C4-2B (cell line): Measurements from ENCODE around the gene QSOX2.

Experiments
- ZFX ChIP-seq: fragments of 450-650 bp; IDR thresholded peaks from 2 replicates; pipeline ENCODE4 v1.6.1; 2017
- TF ChIP-seq, protein P1 (sequence below): fragments of 450-650 bp; conservative IDR thresholded peaks from 2 replicates; pipeline ENCODE4 v1.5.1; 2017; ENCODE audit warnings: mild to moderate bottlenecking

DNA sequence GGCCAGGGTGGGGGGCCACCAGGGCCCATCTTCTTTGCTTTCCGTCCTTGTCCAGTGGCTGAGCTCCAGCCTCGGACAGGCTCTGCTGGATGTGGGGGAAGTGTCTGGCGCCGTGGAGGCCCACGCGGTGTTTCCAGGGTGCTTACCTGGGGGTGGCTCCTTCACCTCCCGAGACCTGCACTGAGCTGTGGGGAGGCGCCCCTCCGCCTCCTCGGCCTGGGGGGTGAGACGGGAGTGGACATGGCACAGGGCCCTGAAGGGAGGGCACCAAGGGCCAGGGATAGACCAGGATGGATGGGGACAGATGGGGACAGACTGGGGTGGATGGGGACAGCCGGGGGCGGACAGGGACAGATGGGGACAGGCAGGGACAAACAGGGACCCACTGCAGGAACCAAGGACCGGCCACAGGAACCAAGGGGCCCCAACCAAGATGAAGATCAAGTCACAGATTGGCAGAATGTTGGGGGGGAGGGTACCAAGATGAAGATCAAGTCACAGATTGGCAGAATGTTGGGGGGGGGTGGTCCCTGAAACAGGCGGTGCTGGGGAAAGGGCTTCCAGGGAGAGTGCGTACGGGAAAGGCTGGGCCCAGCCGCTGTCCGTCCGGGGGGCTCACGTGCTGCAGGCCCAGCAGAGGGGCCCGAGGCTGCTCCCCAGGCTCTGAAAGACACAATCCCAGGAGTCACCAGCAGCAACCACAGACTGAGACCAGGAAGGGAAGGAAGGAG, 13.3 kb upstream of the QSOX2 start:
- TF ChIP-seq, protein P1, sequence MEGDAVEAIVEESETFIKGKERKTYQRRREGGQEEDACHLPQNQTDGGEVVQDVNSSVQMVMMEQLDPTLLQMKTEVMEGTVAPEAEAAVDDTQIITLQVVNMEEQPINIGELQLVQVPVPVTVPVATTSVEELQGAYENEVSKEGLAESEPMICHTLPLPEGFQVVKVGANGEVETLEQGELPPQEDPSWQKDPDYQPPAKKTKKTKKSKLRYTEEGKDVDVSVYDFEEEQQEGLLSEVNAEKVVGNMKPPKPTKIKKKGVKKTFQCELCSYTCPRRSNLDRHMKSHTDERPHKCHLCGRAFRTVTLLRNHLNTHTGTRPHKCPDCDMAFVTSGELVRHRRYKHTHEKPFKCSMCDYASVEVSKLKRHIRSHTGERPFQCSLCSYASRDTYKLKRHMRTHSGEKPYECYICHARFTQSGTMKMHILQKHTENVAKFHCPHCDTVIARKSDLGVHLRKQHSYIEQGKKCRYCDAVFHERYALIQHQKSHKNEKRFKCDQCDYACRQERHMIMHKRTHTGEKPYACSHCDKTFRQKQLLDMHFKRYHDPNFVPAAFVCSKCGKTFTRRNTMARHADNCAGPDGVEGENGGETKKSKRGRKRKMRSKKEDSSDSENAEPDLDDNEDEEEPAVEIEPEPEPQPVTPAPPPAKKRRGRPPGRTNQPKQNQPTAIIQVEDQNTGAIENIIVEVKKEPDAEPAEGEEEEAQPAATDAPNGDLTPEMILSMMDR: no peak
- TF ChIP-seq ZFX: no peak
